Ectodermal cell (in vitro differentiated cells): ENCODE data around the gene SUSD6.
A peak's percentile ranks its signal among the peaks of the same experiment; 100 is the strongest.
"Not testable (repeated sequence)": the region's sequence is repeated elsewhere in the genome, so short reads cannot be mapped to it uniquely, and the experiment has no call there.

Source experiments
- H3K27ac ChIP-seq: 2 replicates; pipeline ENCODE4 v1.7.0; 2013; ENCODE audit warnings: mild to moderate bottlenecking, low read depth, low read length; ENCODE audit not compliant: insufficient read depth, poor library complexity, severe bottlenecking
- H3K27me3 ChIP-seq: 2 replicates; pipeline ENCODE4 v1.7.0; 2013; ENCODE audit warnings: mild to moderate bottlenecking, low read length; ENCODE audit not compliant: insufficient read depth, control insufficient read depth, poor library complexity, severe bottlenecking
- H3K36me3 ChIP-seq: one replicate; pipeline ENCODE4 v1.7.0; 2013; ENCODE audit warnings: low read length; ENCODE audit not compliant: control insufficient read depth, insufficient read depth
- H3K4me1 ChIP-seq: one replicate; pipeline ENCODE4 v1.7.0; 2013; ENCODE audit warnings: low read length; ENCODE audit not compliant: control insufficient read depth, insufficient read depth
- H3K4me3 ChIP-seq: 2 replicates; pipeline ENCODE4 v1.7.0; 2013; ENCODE audit warnings: low read depth, low read length, control low read depth; ENCODE audit not compliant: insufficient read depth
- H3K9me3 ChIP-seq: 2 replicates; pipeline ENCODE4 v1.7.0; 2013; ENCODE audit warnings: mild to moderate bottlenecking, low read length, moderate library complexity; ENCODE audit not compliant: control insufficient read depth
- WGBS, 2 experiments: methylation state at CpG; one replicate each; pipeline ENCODE4 v1.1.7; 2013; ENCODE audit warnings: missing lambda C conversion rate in 2 of 2; 5-methylcytosine and 5-hydroxymethylcytosine counted together

Gene SUSD6

DNA sequence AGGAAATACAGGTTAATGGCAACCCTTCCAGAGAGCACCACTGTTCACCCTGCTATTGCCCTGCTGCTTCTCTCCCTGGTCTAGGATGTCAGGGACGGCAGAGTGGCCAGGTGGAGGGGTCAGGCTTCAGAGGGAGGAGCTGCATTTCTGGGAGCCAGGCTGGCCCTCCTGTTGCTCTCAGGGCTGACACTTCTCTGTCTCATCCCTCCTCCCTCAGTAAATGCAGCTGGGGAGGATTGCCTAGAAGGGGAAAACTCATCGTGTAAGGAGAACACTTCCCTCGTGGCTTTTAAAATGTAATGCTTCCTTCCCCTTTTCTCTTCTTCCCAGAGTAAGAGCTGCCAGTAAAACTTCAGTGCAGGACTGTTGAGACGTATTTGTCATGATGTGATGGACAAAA, 20.8 kb downstream of the SUSD6 start:
- peaks cover 45% of the 10 kb centered on the region for H3K4me1 ChIP-seq
- no peak overlapping the region for H3K27ac ChIP-seq
- WGBS, 2 experiments: 10 to 30% methylated on average over 3 to 4 of the region's 4 CpGs

DNA sequence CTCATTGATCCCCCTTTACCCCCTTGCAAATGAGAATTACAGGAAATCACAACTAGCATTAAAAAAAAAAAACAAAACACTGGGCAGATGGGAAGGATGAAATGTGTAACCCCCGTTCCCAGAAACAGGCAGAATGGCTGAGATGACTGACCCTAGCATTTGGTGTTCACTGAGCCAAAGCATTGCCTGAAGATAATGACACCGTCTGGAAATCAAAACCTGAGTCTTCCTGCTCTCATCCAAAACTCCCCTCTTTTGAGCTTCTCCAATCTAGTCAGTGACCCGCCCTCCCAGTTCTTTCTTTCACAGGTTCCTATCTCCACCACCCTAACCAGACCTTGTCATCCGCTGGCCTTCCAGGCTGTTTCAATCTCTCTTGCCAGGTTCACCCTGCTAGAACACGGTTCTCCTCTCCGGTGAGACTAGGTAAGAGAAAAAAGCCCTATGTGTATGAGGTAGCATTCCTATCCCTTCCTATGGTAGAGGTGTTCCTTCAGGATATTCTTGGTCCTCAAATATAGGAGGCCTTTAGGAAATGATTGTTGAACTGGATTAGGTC, 21.3 kb downstream of the SUSD6 start:
- H3K27me3 ChIP-seq: no peaks in the 10 kb centered on the region
- no peak overlapping the region for H3K4me3 ChIP-seq
- 89 to 94% methylated on average over 6 of the region's 6 CpGs for WGBS, 2 experiments
- H3K36me3 ChIP-seq: no peaks in the 10 kb centered on the region
- H3K27ac ChIP-seq: no peak overlapping the region
- no peaks in the 10 kb centered on the region for H3K9me3 ChIP-seq
- H3K4me1 ChIP-seq: peaks cover 50% of the 10 kb centered on the region

More for the DNA sequence above, 20.8 kb downstream of the SUSD6 start:
- H3K36me3 ChIP-seq: no peaks in the 10 kb centered on the region
- no peak overlapping the region for H3K4me3 ChIP-seq
- no peaks in the 10 kb centered on the region for H3K9me3 ChIP-seq
- no peaks in the 10 kb centered on the region for H3K27me3 ChIP-seq

GRCh38 chr14:69633238-69633637, 21.8 kb downstream of the SUSD6 start:
- Histone ChIP-seq H3K9me3 (no peaks in the 10 kb centered on the region), H3K36me3 (no peaks in the 10 kb centered on the region), H3K27me3 (no peaks in the 10 kb centered on the region), H3K27ac (no peak overlapping the region), H3K4me1 (peaks cover 55% of the 10 kb centered on the region), H3K4me3 (no peak overlapping the region)
- WGBS, 2 experiments: 49 to 55% methylated on average over 3 of the region's 4 CpGs

- WGBS, 2 experiments: 82 to 86% methylated on average over 4 of the region's 4 CpGs
- no peak overlapping the region for H3K4me3 ChIP-seq
- peaks cover 61% of the 10 kb centered on the region for H3K4me1 ChIP-seq
- no peak overlapping the region for H3K27ac ChIP-seq
- no peaks in the 10 kb centered on the region for H3K9me3 ChIP-seq
- H3K27me3 ChIP-seq: no peaks in the 10 kb centered on the region
- no peaks in the 10 kb centered on the region for H3K36me3 ChIP-seq
These were observed 24.7 kb downstream of the SUSD6 start for GRCh38 chr14:69635981-69636639.

- H3K36me3 ChIP-seq: no peaks in the 10 kb centered on the region
- no peak overlapping the region for H3K27ac ChIP-seq
- no peaks in the 10 kb centered on the region for H3K9me3 ChIP-seq
- H3K4me3 ChIP-seq: no peak overlapping the region
- H3K4me1 ChIP-seq: peaks cover 61% of the 10 kb centered on the region
- H3K27me3 ChIP-seq: no peaks in the 10 kb centered on the region
- WGBS, 2 experiments: 90 to 94% methylated on average over 7 of the region's 7 CpGs
These were observed 25.5 kb downstream of the SUSD6 start for GRCh38 chr14:69636718-69637480.

- H3K4me1 ChIP-seq: peaks cover 55% of the 10 kb centered on the region
- H3K27ac ChIP-seq: peak overlapping the region; percentile 28
- no peaks in the 10 kb centered on the region for H3K27me3 ChIP-seq
- no peaks in the 10 kb centered on the region for H3K36me3 ChIP-seq
- no peaks in the 10 kb centered on the region for H3K9me3 ChIP-seq
- WGBS, 2 experiments: 4 to 9% methylated on average over 3 of the region's 3 CpGs
- H3K4me3 ChIP-seq: no peak overlapping the region
These were observed 26.2 kb downstream of the SUSD6 start for GRCh38 chr14:69637503-69638031.

- 94 to 100% methylated on average over 1 of the region's 1 CpG for whole genome bisulfite sequencing, 2 experiments
- H3K27ac ChIP-seq: no peak overlapping the region
- H3K4me1 ChIP-seq: peaks cover 23% of the 10 kb centered on the region
- no peak overlapping the region for H3K4me3 ChIP-seq
- no peaks in the 10 kb centered on the region for H3K27me3 ChIP-seq
- H3K36me3 ChIP-seq: no peaks in the 10 kb centered on the region
- no peaks in the 10 kb centered on the region for H3K9me3 ChIP-seq
These were observed 29.5 kb downstream of the SUSD6 start for GRCh38 chr14:69640931-69641330.

DNA sequence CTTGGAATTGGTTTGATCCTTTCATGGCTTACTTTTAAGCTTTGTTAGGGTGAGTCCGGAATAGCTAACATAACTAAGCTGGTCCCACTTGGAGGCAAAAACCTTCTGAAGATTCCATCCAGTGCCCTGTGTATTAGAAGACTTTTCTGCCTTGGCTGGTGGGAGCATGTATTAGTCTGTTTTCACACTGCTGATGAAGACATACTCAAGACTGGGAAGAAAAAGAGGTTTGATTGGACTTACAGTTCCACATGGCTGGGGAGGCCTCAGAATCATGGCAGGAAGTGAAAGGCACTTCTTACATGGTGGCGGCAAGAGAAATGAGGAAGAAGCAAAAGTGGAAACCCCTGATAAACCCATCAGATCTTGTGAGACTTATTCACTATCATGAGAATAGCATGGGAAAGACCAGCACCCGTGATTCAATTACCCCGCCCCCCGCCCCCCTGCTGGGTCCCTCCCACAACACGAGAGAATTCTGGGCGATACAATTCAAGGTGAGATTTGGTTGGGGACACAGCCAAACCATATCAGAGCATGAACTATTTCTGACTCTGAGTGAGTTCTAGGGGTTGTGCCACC, 30.9 kb downstream of the SUSD6 start:
- H3K9me3 ChIP-seq, H3K4me3 ChIP-seq, H3K27me3 ChIP-seq, H3K36me3 ChIP-seq, H3K27ac ChIP-seq: not testable (repeated sequence)
- H3K4me1 ChIP-seq: peaks cover 15% of the 10 kb centered on the region
- WGBS, 2 experiments: 94 to 95% methylated on average over 7 of the region's 7 CpGs

DNA sequence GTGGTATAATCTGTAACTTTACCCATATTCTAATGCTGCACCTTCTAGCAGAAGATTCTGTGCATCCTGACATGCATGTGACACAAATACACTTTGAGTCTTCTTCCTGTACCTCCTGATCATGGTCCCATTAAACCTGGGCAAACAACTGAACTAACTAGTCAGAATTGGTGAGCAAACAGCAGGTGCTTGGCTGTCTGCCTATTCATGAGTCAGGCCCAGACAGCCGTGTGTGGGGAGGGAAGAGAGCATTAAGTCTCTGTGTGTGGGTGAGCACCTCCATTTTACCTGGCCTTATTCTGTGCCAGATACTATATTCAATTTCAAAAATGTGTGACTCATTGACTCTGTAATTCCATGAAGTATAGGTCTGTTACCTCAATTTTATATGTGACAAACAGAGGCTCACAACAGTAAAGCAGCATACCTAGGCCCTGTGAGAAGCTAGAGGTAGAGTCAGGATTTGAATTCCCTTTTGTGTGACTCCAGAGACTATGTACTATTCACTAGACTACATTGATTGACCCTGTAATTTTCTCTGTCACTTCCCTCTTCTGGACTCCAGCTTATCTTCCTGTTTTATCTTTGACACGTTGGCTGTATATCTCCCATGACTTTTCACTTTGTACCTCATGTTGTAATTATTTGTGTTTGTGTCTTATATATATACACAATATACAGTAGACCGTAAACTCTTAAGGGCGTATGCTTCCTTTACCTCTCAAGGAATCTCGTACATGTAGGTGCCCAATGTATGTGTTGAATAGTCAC, 32.2 kb downstream of the SUSD6 start:
- H3K27ac ChIP-seq: no peak overlapping the region
- peaks cover 2% of the 10 kb centered on the region for H3K4me1 ChIP-seq
- H3K27me3 ChIP-seq: no peaks in the 10 kb centered on the region
- no peak overlapping the region for H3K4me3 ChIP-seq
- WGBS, 2 experiments: 97 to 100% methylated on average over 4 to 5 of the region's 5 CpGs
- no peaks in the 10 kb centered on the region for H3K9me3 ChIP-seq
- no peaks in the 10 kb centered on the region for H3K36me3 ChIP-seq
